ENCODE results near the gene APOM. TPM values are rescaled to one million over a fixed set of nuclear protein-coding genes. Genes with fewer than 3 reads are reported as not detected.

APOM gene
- total RNA-seq, 1 experiment from 2014 or later: 3.9 TPM

GRCh38 chr6:31658158-31658688 is 2.5 kb downstream of the APOM start:
- DNase-seq (ENCODE audit: low read depth): no peak

GRCh38 chr6:31658983-31659648 is 3.4 kb downstream of the APOM start:
- DNase-seq (ENCODE audit: low read depth): no peak

GRCh38 chr6:31659649-31660380 is 4.1 kb downstream of the APOM start:
- peak; percentile 28 for DNase-seq (ENCODE audit: low read depth)

- peak; percentile 83 for DNase-seq (ENCODE audit: low read depth)
Observed at GRCh38 chr6:31660381-31661261, 4.9 kb downstream of the APOM start, which contains the start of gene C6orf47. C6orf47 (minus strand) TSS chr6:31660778; CDS start chr6:31659947, 831 bp downstream.

- no peak for DNase-seq (ENCODE audit: low read depth)
Observed at GRCh38 chr6:31661262-31662123, 5.8 kb downstream of the APOM start.

- DNase-seq (ENCODE audit: low read depth): no peak
Observed at GRCh38 chr6:31662124-31662723, 6.5 kb downstream of the APOM start.

GRCh38 chr6:31663126-31663960 is 7.6 kb downstream of the APOM start:
- DNase-seq (ENCODE audit: low read depth): peak; percentile 41

- DNase-seq (ENCODE audit: low read depth): peak; percentile 88
Observed at GRCh38 chr6:31663961-31664789, 8.5 kb downstream of the APOM start.

- DNase-seq (ENCODE audit: low read depth): peak; percentile 97
Observed at GRCh38 chr6:31664790-31665500, 9.3 kb downstream of the APOM start, which contains the start of gene GPANK1. GPANK1 (minus strand) TSS chr6:31664997; CDS start chr6:31664478, 519 bp downstream.

- peak; percentile 97 for DNase-seq (ENCODE audit: low read depth)
Observed at GRCh38 chr6:31665501-31666336, 10.0 kb downstream of the APOM start, which contains the start of gene CSNK2B. CSNK2B (plus strand) TSS chr6:31666080; CDS start chr6:31666832, 752 bp downstream.

- DNase-seq (ENCODE audit: low read depth): no peak
Observed at GRCh38 chr6:31666337-31666965, 10.8 kb downstream of the APOM start.

- no peak for DNase-seq (ENCODE audit: low read depth)
Observed at GRCh38 chr6:31669676-31670075, 14.0 kb downstream of the APOM start, which contains the start of gene LY6G5B. LY6G5B (plus strand) TSS chr6:31669976; CDS start chr6:31670951, 975 bp downstream.

- DNase-seq (ENCODE audit: low read depth): no peak
Observed at GRCh38 chr6:31676322-31676903, 20.7 kb downstream of the APOM start.

- DNase-seq (ENCODE audit: low read depth): no peak
Observed at GRCh38 chr6:31676904-31677303, 21.2 kb downstream of the APOM start.

GRCh38 chr6:31677955-31678354 is 22.3 kb downstream of the APOM start:
- DNase-seq (ENCODE audit: low read depth): no peak
